OCI-LY7 (cell line): ENCODE results near the gene NIPBL.

Experiments
- EZH2phosphoT487 ChIP-seq: fragments of 200-600 bp; sonication (generic); IDR thresholded peaks from 2 replicates; pipeline ENCODE4 v1.6.1; 2018; ENCODE audit warnings: low read depth, borderline replicate concordance, mild to moderate bottlenecking, mixed run types, antibody characterized with exemption, low read length, moderate library complexity, mixed read lengths
- TF ChIP-seq, protein P1 (sequence below): fragments of 200-600 bp; sonication (generic); conservative IDR thresholded peaks from 2 replicates; pipeline ENCODE4 v1.5.1; 2014; ENCODE audit warnings: mild to moderate bottlenecking, antibody characterized with exemption, low read length, moderate library complexity, mixed read lengths

DNA sequence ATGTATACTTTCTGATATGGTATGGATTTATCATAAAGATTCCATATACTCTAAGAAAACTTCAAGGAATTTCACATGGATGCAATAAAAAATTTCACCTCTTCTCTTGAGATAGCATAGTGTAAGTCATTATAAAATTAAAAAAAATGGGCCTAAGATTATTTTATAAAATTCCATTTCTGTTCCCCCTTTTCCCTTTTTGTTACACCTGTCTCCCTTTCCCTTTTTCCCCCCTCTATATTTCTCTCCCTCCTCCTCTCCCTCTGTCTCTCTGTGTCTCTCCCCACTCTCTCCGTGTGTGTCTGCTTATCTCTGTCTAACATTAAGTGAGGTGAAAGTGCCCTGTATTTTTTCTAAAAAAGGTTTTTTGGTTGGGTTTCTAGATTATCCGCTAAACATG lies 180.2 kb downstream of the NIPBL start:
- TF ChIP-seq, protein P1, sequence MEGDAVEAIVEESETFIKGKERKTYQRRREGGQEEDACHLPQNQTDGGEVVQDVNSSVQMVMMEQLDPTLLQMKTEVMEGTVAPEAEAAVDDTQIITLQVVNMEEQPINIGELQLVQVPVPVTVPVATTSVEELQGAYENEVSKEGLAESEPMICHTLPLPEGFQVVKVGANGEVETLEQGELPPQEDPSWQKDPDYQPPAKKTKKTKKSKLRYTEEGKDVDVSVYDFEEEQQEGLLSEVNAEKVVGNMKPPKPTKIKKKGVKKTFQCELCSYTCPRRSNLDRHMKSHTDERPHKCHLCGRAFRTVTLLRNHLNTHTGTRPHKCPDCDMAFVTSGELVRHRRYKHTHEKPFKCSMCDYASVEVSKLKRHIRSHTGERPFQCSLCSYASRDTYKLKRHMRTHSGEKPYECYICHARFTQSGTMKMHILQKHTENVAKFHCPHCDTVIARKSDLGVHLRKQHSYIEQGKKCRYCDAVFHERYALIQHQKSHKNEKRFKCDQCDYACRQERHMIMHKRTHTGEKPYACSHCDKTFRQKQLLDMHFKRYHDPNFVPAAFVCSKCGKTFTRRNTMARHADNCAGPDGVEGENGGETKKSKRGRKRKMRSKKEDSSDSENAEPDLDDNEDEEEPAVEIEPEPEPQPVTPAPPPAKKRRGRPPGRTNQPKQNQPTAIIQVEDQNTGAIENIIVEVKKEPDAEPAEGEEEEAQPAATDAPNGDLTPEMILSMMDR, result no peak
- TF ChIP-seq EZH2phosphoT487, result no peak
